Measurements from ENCODE around the gene INSR. TPM values are rescaled to one million over a fixed set of nuclear protein-coding genes. Genes with fewer than 3 reads are reported as not detected.

Gene INSR
- total RNA-seq, 1 donor from 2014 or later, result 69.2 TPM

GRCh38 chr19:7336321-7336973, 42.2 kb upstream of the INSR start:
- no peaks in the 10 kb centered on the region for H3K4me1 Mint-ChIP-seq (ENCODE audit: low read depth)
- H3K9me3 Mint-ChIP-seq (ENCODE audit: low read depth), result no peaks in the 10 kb centered on the region
- TF ChIP-seq CTCF (IDR thresholded peaks at IDR 0.05; ENCODE audit: unreplicated experiment), result no peak
- H3K27me3 Mint-ChIP-seq, result peaks cover 9% of the 10 kb centered on the region
- no peaks in the 10 kb centered on the region for H3K36me3 Mint-ChIP-seq (ENCODE audit: insufficient read depth)
- no peak overlapping the region for H3K27ac Mint-ChIP-seq
- no peak for DNase-seq (ENCODE audit: low spot score, unreplicated experiment)
- H3K4me3 Mint-ChIP-seq (ENCODE audit: low read depth), result no peak overlapping the region

- no peak for TF ChIP-seq CTCF (IDR thresholded peaks at IDR 0.05; ENCODE audit: unreplicated experiment)
- Mint-ChIP-seq H3K27ac (no peak overlapping the region), H3K27me3 (peaks cover 9% of the 10 kb centered on the region), H3K4me1 (ENCODE audit: low read depth) (no peaks in the 10 kb centered on the region), H3K4me3 (ENCODE audit: low read depth) (no peak overlapping the region), H3K9me3 (ENCODE audit: low read depth) (no peaks in the 10 kb centered on the region), H3K36me3 (ENCODE audit: insufficient read depth) (no peaks in the 10 kb centered on the region)
- DNase-seq (ENCODE audit: low spot score, unreplicated experiment), result no peak
Measured at GRCh38 chr19:7333198-7334118, 39.2 kb upstream of the INSR start.

GRCh38 chr19:7331446-7331845, 37.2 kb upstream of the INSR start:
- peaks cover 1% of the 10 kb centered on the region for H3K36me3 Mint-ChIP-seq (ENCODE audit: insufficient read depth)
- no peak overlapping the region for H3K27ac Mint-ChIP-seq
- no peak overlapping the region for H3K4me3 Mint-ChIP-seq (ENCODE audit: low read depth)
- H3K4me1 Mint-ChIP-seq (ENCODE audit: low read depth), result no peaks in the 10 kb centered on the region
- H3K9me3 Mint-ChIP-seq (ENCODE audit: low read depth), result peaks cover 2% of the 10 kb centered on the region
- DNase-seq (ENCODE audit: low spot score, unreplicated experiment), result no peak
- peaks cover 9% of the 10 kb centered on the region for H3K27me3 Mint-ChIP-seq
- TF ChIP-seq CTCF (IDR thresholded peaks at IDR 0.05; ENCODE audit: unreplicated experiment), result no peak

- no peak for TF ChIP-seq CTCF (IDR thresholded peaks at IDR 0.05; ENCODE audit: unreplicated experiment)
- H3K9me3 Mint-ChIP-seq (ENCODE audit: low read depth), result peaks cover 15% of the 10 kb centered on the region
- no peaks in the 10 kb centered on the region for H3K4me1 Mint-ChIP-seq (ENCODE audit: low read depth)
- no peak overlapping the region for H3K27ac Mint-ChIP-seq
- H3K36me3 Mint-ChIP-seq (ENCODE audit: insufficient read depth), result peaks cover 5% of the 10 kb centered on the region
- H3K27me3 Mint-ChIP-seq, result peaks cover 5% of the 10 kb centered on the region
- no peak for DNase-seq (ENCODE audit: low spot score, unreplicated experiment)
- no peak overlapping the region for H3K4me3 Mint-ChIP-seq (ENCODE audit: low read depth)
Measured at GRCh38 chr19:7328647-7329046, 34.4 kb upstream of the INSR start.

GRCh38 chr19:7327802-7328201, 33.6 kb upstream of the INSR start:
- no peaks in the 10 kb centered on the region for H3K4me1 Mint-ChIP-seq (ENCODE audit: low read depth)
- DNase-seq (ENCODE audit: low spot score, unreplicated experiment), result no peak
- H3K4me3 Mint-ChIP-seq (ENCODE audit: low read depth), result no peak overlapping the region
- H3K36me3 Mint-ChIP-seq (ENCODE audit: insufficient read depth), result peaks cover 5% of the 10 kb centered on the region
- H3K9me3 Mint-ChIP-seq (ENCODE audit: low read depth), result peaks cover 15% of the 10 kb centered on the region
- H3K27ac Mint-ChIP-seq, result no peak overlapping the region
- no peaks in the 10 kb centered on the region for H3K27me3 Mint-ChIP-seq
- no peak for TF ChIP-seq CTCF (IDR thresholded peaks at IDR 0.05; ENCODE audit: unreplicated experiment)
